GM18499 (cell line): ENCODE data around the gene STRN.
"Not testable (repeated sequence)": the region's sequence is repeated elsewhere in the genome, so short reads cannot be mapped to it uniquely, and the experiment has no call there.

Experiments
- ATAC-seq: cut with Tn5 transposase; IDR thresholded peaks from one replicate; pipeline ENCODE4 v1.9.1; 2021; ENCODE audit warnings: moderate number of reproducible peaks; ENCODE audit not compliant: insufficient read depth, unreplicated experiment

Gene STRN

DNA sequence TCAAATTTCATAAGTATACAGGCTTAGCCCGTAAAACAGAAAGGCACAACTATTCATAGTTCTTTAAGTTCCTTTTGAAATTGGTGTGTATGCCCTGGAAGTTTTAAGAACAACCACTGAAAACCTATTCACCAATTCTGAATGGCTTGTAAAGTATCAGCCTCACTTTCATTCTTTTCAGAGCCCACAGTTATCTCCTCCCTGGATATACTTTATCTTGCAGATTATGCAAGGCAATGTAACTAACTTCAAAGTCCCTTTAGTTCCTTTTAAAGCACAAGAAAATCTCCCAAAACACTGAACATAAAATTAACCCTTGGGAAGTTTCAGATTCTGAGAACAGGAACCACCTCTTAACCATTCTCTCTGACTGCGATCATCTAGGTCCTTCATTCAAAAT lies 1.1 kb downstream of the STRN start:
- no peak for ATAC-seq

DNA sequence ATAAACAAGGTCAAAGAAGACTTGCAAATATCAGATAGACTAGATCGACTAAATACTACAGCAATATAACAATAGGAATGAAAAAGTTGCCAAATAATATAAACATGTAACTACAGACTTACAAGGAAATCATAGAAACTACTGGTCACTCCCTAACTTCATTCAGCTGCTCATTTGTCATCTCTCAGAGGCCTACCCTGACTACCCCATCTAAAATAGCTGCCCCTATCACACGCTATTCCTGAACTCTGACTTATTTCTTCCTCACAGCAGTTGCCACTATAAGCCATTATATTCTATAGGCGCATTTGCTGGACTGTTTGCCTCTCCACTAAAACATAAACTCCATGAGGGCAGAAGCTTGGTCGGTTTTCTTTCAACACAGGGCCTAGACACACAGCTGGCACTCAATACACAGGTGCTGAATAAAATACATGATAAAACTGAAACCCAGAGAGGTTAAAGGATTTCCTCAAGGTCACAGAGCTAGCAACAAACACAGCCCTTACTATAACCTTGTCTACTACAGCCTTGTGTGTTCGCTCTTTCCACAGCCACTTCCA lies 1.8 kb downstream of the STRN start:
- no peak for ATAC-seq

DNA sequence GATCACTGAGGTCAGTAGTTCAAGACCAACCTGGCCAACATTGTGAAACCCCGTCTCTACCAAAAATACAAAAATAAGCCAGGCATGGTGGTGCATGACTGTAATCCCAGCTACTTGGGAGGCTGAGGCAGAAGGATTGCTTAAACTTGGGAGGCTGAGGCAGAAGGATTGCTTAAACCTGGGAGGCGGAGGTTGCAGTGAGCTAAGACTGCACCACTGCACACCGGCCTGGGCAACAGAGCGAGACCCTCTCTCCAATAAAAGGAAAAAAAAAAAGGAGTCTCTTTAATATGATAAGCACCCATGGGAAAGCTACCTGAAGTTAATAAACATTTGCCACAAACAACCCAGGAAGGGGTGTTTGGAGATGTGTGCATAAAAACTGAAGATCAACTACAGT lies 2.6 kb downstream of the STRN start:
- ATAC-seq, result no peak

DNA sequence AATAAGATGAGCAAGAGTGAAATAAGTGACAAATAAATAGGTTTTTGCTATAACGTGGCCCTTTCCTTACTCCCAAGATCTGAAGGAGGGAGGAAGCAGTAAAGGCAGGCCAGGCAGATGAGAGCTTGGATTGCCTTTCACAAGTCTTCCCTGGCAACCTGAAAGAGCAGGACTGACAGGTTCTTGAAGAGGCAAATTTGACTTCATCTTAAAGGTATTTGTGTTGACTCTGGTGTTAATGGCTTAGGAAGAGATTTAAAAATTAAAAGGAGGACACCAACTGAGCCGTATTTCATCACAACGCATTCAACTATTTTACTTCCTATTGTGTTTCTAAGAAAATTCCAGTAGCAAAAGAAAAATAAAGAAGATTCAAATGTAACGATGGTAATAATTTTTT lies 3.2 kb downstream of the STRN start:
- no peak for ATAC-seq

DNA sequence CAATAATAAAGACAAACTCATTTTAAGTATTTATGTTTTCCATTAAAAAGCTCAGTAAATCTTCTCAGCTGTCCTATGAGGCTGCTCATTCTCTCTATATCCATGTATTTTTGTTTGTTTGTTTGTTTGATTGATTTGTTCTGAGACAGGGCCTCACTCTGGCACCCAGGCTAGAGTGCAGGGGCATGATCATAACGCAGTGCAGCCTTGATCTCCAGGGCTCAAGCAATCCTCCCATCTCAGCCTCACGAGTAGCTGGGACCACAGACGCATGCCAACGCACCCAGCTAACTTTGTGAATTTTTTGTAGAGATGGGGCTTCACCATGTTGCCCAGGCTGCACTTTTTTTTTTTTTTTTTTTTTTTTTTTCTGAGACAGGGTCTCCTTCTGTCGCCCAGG lies 5.6 kb downstream of the STRN start:
- no peak for ATAC-seq

DNA sequence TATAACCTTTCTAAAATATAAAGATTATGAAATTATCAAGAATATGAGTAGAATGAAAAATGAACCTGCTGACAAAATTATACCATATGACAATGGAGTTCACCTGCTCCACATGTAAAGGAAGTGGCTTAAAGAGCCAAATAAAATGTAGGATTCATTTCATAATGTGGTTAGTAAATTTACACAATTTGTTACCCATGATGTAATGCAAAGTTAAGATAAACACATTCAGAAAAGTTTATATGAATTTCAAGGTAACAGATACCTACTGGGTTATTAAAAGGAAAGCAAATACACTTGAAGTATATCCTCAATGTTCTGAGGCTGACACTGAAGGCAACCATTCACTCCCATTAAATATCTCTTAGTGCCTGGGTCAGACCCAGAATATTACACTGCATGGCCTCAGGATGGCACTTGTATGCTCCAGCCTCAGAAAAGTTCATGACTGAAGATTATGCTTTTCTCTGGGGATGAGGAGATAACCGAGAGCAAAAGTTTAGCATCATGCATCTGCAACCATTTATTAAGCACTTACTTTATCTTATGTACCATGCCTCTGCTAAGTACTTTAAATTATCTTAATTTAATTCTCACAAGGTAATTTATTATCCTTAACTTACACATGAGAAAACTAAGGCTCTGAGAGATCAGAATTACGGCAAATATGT lies 6.2 kb downstream of the STRN start:
- ATAC-seq, result no peak

DNA sequence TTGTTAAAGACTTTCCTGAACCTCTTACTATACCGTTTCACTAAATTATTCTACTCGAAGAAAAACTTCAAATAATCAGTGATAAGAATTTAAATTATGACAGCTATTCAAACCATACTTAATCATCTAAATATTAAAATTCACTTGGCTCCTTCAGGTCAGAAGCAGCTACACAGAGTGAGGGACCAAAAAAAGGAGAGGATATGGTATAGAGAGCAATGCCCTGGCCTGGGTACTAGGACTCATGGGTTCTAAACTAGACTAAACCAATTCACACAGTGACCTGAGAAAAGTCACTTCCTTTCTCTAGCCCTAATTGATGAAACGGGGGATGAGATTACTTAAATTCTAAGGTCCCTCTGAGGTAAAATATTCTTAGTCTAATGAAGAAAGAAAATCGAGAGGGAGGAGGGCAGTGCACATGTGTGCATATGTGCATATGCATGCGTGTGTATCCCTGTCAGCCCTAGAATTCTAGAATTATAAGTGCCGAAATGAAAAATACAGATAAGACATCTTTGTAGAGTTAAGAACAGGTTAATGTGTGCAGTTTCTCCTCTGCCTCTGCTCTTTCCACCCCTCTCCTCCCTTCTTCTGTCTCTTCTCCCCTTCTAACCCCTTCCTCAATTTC lies 11.2 kb downstream of the STRN start:
- no peak for ATAC-seq

DNA sequence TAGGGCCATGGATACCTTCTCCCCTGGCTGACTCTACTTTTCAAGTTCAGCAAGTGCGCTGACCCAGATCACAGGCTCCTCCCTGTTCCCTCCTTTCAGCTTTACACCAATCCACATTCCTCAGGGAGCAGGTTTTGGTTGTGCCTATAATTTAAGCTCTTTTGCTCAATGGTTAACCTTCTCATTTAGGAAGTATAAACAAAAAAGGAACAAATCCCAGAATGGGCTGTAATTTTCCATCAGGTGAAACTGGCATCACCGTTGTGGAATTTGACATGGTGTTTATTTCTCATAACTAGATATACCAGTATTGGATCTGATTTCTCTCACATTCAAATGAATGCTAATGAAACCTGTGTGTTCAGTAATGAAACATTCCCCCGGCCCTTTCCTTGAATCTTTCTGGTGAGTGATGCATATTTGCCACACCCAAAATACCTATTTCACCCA lies 13.6 kb downstream of the STRN start:
- no peak for ATAC-seq

DNA sequence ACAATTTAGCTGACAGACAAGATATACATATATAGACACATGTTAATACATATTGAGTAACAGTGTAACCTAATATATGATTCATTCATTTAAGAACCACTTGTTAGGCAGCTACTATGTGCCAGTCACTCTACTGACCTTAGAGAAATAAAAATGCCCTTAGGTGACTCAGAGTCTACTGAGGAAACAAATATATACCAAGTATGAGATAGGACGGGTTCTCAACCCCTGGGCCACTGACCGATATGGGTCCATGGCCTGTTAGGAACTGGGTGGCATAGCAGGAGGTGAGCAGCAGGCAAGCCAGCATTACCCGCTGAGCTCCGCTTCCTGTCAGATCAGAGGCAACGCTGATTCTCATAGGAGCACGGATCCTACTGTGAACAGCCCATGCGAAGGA lies 14.8 kb downstream of the STRN start:
- ATAC-seq, result no peak

DNA sequence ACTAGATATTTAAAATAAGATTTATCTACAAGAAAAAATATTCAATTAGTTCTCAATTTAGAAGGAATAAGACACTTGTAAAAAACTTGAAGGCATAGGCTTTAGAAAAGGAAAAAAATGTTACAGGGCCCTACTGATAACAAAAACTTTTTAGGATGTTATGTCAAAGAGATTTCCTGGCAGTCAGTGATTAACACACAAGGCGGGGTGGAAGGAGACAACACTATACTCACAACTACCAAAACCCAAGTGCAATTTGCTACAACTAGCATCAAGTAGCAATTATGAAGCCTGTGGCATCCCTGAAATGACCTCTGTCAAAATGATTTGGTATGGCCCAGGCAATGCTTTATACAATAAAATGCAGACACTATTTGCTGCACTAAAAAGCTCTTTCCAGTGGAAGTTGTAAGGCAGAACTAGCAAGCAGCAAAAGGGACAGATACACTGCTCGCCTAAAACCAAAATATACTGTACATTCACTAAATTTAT lies 15.3 kb downstream of the STRN start:
- ATAC-seq, result no peak

DNA sequence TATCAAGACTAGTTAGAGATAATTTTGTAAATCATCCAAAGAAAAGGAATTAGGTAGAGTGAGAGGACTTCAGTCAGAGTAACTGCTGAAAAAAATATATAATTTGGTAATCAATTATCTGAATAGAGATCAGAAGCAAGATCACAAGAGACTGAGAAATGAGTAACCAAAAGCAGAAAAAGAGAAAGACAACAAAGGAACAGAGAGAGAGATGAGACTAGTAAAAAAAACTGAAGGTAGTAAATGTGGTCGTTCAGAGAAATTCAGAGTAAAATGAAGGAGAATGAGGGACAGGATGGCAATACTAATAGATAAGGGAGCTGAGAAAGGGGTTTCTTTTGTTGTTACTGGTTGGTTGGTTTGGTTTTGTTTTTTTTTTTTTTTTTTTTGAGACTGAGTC lies 16.5 kb downstream of the STRN start:
- ATAC-seq, result no peak

DNA sequence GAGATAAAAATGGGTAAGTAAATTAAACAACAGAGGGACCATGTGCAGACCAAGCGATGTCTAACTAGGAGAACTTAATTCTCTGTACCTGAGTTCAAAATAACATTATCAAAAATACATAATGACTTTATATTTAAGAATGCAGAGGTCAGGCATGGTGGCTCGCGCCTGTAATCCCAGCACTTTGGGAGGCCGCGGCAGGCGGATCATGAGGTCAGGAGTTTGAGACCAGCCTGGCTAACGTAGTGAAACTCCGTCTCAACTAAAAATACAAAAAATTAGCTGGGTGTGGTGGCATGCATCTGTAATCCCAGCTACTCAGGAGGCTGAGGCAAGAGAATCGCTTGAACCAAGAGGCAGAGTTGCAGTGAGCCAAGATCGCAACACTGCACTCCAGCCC lies 21.1 kb downstream of the STRN start:
- not testable (repeated sequence) for ATAC-seq

DNA sequence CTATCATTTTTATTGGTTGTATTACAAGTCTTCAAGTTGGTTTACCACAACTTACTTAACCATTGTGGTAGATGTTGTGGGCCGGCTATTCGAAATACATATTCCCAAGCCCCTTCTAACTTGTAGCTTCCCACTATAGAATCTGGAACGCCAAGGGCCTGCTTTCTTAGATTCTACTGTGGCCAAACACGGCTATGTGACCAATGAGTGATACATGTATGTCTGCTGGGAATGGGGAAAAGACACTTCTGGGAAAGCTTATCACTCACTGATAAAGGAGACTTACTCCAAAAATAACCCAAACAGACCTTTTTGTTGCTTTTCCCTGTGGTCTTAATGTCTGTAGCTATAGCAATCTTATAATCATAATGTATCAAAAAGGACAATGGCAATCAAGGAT lies 24.5 kb downstream of the STRN start:
- no peak for ATAC-seq

DNA sequence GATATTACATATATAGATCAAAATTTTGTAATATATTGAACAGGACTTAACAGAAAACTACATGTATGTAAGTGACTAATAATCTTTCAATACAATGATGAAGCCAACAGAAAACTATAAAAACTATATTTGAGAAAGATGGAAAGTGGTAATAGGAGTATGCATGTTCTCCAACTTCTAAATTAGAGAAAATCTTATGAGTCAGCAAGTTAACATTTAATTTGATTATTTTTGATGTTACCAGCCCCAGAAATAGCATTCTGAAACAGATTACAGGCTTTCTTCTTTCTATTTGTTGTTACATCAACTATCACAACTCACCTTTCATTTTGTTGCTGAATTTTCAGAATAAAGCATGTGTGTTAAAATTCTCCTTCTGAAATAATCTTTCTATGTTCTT lies 29.8 kb downstream of the STRN start:
- not testable (repeated sequence) for ATAC-seq

DNA sequence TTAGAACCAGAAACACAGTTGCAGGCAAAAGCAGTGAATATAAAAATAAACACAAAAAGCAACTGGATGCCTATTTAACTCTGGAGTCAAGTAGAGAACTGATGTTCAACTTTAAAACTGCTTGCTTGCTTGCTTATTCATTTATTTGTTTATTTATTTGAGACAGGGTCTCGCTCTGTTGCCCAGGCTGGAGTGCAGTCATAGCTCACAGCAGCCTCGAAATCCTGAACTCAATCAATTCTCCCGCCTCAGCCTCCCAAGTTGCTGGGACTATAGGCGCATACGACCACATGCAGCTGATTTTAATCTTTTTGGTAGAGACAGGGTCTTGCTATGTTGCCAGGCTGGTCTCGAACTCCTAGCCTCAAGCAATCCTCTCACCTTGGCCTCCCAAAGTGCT lies 34.6 kb downstream of the STRN start:
- ATAC-seq, result not testable (repeated sequence)

DNA sequence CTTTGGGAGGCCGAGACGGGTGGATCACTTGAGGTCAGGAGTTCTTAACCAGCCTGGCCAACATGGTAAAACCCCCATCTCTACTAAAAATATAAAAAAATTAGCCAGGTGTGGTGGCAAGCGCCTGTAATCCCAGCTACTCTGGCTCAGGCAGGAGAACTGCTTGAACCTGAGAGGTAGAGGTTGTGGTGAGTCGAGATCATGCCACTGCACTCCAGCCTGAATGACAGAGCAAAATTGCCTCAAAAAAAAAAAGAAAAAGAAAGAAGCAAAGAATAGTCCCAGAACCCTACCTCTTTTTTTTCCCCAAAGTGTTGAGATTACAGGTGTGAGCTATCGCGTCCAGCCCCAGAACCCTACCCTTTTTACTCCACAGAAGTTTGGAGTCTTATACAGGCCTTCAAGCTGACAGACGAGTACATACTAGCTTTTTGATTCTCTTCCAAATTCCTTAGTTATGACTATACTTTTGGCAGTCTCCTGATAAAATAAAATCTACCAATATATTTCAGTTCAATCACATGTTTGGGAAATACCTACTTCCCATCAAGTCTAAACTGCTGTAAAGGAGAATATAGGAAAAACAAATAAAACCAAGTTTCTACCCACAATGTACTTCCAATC lies 35.4 kb downstream of the STRN start:
- not testable (repeated sequence) for ATAC-seq

DNA sequence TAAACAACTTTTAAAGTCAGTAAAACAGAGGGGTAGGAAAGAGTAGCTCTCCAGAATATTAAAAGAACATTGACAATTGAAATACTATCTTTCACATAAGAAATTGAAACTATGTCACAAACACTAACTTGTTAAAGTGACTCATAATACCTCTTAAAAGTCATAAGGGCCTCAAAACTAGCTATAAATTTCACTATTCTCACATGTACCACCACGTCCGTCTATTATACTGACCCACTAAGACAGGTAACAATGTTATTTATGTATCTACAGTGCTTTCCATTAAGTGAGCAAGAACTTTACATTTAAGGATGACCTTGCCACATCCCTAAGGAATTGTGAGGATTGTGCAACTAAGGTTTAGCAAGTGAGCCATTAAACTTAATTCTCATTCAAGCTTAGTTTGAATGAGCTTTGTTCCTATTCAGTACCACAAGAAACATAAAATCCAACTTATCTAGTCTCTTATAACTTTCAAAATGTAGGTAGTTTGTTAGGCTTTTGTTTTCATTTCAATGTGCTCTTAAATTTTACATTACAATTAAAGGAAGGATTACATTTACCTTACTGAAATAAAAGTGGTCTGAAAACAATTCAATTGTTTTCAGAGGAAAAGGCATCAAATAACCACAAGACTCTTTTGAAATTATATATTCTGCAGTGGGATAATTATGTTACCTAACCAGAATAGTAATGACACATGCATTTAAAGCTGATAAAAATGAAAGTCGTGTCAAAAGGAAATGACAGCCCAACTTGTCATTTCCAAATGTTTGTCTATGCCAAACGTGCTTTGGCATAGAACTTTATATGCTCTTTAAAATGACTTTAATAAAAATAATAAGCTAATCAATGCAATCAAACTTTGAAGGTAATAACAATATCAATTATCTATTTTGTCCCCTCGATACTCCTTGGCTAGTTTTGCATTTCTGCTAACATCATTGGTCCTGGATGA lies 39.9 kb downstream of the STRN start:
- not testable (repeated sequence) for ATAC-seq

DNA sequence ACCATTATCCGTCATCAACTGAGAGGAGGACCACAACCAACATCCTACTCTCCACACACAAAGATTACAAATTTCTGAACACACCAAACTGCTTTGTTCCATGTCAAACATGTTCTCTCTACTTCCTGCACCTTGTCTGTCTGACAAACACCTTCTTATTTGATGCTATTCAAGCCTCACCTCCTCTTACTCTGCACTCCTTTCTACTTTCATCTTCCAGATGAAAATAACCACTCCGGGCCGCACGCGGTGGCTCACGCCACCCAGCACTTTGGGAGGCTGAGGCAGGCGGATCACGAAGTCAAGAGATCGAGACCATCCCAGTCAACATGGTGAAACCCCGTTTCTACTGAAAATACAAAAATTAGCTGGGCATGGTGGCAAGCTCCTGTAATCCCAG lies 43.7 kb downstream of the STRN start:
- ATAC-seq, result not testable (repeated sequence)

DNA sequence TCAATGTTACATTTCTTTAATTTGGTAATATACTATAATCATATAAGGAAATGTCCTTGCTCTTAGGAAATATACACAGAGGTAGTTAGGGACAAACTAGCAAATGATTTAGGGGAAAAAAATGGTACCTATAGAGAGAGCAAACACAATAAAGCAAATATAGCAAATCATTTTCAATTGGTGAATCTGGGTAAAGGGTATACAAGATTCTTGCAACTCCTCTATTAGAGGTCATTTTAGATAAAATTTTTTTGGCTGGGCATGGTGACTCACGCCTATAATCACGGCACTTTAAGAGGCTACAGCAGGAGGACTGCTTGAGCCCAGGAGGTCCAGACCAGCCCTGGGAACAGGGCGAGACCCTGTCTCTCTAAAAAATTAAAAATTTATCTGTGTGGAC lies 44.4 kb downstream of the STRN start:
- no peak for ATAC-seq
